Myocyte (in vitro differentiated cells): ENCODE measurements around the gene ABHD4. TPM values are rescaled to one million over a fixed set of nuclear protein-coding genes. Genes with fewer than 3 reads are reported as not detected.
A peak's percentile ranks its signal among the peaks of the same experiment; 100 is the strongest.
"Not testable (repeated sequence)": the region's sequence is repeated elsewhere in the genome, so short reads cannot be mapped to it uniquely, and the experiment has no call there.

Source experiments
- DNase-seq: peaks from one replicate; pipeline ENCODE4 v3.0.0-alpha.2; 2012; ENCODE audit warnings: low read depth
- polyA plus RNA-seq: library from polyadenylated mRNA; unstranded; fragments of >200 nt; gene quantifications from one replicate; pipeline ENCODE4 v1.2.1, GENCODE V29; 2012; ENCODE audit warnings: missing spikeins
- total RNA-seq: library from RNA; depleted of rRNA; stranded (reverse); fragments of >200 nt; gene quantifications from 2 replicates; pipeline ENCODE4 v1.2.3, GENCODE V29; 2014

ABHD4 gene, protein sequence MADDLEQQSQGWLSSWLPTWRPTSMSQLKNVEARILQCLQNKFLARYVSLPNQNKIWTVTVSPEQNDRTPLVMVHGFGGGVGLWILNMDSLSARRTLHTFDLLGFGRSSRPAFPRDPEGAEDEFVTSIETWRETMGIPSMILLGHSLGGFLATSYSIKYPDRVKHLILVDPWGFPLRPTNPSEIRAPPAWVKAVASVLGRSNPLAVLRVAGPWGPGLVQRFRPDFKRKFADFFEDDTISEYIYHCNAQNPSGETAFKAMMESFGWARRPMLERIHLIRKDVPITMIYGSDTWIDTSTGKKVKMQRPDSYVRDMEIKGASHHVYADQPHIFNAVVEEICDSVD
- 28.5 and 33.2 TPM in 2 replicates for total RNA-seq
- 110 TPM for polyA plus RNA-seq

DNA sequence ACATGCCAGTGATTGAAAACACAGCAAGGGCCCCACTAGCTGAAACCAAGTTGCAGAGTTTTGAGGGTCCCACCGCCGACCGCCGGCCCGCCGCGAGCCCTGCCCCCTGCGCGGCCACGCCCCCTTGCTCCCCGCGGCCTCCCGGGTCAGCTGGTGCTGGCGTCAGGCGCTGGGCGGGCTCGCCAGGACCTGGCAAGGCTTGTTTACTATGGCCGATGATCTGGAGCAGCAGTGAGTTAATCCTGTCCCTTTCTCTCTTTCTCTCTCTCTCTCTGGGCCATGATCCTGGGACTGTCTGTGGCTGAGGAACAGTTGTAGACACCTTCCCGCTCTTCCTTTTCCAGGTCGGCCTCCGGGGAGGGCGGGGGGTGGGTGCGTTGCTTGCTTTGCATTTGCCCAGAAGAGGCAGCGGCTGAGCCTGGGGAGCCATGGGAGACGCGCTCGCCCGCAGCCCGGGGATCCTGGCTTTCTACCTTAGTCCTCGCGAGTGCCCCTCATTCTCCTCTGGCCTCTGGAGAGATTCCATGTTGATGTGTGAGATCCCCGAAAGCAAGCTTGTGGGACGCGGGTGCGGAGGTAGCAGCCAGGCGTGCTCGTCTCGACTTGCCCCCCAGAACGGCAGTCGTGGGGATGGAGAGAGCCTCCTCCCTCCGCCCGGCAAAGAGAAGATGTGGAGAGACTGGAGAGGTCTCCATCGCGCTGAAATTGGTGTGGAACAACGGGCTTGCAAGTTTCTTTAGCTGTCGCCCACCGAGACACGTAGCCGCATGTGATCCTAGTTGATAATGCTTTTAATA is at the start of gene ABHD4:
ABHD4 (plus strand) TSS at position 202 of the 797 bp plus-strand sequence; CDS start at position 209, 7 bp downstream.
- peak; percentile 74 for DNase-seq

DNA sequence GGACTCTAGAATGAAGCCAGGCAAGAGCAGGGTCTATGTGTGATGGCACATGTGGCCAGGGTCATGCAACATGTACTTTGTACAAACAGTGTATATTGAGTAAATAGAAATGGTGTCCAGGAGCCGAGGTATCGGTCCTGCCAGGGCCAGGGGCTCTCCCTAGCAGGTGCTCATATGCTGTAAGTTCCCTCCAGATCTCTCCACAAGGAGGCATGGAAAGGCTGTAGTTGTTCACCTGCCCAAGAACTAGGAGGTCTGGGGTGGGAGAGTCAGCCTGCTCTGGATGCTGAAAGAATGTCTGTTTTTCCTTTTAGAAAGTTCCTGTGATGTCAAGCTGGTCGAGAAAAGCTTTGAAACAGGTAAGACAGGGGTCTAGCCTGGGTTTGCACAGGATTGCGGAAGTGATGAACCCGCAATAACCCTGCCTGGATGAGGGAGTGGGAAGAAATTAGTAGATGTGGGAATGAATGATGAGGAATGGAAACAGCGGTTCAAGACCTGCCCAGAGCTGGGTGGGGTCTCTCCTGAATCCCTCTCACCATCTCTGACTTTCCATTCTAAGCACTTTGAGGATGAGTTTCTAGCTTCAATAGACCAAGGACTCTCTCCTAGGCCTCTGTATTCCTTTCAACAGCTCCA is 48.7 kb upstream of the ABHD4 start:
- no peak for DNase-seq

DNA sequence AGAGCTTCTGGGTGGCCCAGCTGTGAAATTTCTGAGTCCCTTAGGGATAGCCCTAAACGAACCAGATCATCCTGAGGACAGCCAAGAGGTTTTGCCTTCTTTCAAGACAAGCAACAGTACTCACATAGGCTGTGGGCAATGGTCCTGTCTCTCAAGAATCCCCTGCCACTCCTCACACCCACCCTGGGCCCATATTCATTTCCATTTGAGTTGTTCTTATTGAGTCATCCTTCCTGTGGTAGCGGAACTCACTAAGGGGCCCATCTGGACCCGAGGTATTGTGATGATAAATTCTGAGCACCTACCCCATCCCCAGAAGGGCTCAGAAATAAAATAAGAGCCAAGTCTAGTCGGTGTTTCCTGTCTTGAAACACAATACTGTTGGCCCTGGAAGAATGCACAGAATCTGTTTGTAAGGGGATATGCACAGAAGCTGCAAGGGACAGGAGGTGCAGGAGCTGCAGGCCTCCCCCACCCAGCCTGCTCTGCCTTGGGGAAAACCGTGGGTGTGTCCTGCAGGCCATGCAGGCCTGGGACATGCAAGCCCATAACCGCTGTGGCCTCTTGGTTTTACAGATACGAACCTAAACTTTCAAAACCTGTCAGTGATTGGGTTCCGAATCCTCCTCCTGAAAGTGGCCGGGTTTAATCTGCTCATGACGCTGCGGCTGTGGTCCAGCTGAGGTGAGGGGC is 48.0 kb upstream of the ABHD4 start:
- peak; percentile 52 for DNase-seq

DNA sequence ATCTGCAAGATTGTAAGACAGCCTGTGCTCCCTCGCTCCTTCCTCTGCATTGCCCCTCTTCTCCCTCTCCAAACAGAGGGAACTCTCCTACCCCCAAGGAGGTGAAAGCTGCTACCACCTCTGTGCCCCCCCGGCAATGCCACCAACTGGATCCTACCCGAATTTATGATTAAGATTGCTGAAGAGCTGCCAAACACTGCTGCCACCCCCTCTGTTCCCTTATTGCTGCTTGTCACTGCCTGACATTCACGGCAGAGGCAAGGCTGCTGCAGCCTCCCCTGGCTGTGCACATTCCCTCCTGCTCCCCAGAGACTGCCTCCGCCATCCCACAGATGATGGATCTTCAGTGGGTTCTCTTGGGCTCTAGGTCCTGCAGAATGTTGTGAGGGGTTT is 46.5 kb upstream of the ABHD4 start:
- no peak for DNase-seq

DNA sequence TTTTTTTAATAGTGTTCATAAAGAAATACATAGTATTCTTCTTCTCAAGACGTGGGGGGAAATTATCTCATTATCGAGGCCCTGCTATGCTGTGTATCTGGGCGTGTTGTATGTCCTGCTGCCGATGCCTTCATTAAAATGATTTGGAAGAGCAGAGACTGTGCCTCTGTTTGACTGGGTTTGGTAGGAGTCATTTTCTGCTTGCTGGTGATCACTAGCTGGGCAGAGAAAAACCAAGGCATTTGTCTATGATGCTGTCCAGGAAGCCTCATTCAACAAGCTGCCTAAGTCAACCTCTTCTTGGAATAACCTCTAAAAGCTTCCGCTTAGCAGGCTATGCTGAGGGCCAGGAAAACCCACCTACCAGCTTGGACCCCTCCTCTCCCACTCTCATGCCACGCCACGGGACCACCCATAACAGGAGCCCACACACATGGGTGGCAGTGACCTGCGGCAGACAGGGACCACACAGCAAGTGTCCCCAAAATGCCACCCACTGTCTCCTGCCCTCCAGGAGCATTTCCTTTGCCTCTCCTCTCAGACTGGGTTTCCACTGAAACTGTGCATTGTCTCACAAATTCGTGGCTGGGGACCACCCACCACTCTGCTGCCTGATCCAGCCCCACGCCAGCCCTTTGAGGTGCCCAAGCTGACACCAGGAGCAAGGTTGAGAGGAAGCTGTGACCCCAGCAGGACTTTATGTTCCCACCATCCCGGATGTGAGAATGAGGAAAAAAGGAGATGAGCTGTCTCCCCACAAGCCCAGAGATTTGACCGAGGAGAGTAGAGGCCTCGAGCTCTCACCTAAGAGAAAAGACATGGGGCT is 45.9 kb upstream of the ABHD4 start:
- DNase-seq = no peak

DNA sequence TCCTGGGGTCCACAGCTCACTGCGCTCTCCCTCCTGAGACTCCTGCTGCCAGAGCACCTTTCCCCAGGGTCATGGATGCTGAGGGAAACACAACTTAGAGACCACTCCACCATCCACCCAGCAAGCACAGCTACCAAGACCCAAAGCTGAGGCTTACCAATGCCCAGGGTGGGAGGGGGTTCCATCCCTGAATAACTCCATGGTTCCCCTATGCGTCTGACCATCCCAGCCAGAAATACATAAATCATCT is 45.3 kb upstream of the ABHD4 start:
- no peak for DNase-seq

DNA sequence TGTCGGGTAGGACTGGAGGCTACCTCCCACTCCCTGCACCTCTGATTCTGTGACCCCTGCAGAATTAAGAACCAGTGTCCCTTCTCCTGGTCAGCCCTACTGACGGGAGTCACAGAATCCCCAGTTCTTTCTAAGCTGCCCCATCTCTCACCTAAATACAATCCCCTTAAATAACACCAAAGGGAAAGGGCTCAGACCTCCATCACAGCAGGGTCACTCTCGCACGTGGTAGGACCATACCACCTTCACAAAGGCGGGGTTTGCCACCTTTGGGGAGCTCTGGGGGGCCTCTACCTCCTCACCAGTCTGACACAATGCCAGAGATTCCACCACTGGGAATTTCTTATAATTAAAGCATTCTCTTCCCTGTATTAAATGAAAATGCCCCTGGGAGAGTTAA is 44.7 kb upstream of the ABHD4 start:
- DNase-seq = no peak

DNA sequence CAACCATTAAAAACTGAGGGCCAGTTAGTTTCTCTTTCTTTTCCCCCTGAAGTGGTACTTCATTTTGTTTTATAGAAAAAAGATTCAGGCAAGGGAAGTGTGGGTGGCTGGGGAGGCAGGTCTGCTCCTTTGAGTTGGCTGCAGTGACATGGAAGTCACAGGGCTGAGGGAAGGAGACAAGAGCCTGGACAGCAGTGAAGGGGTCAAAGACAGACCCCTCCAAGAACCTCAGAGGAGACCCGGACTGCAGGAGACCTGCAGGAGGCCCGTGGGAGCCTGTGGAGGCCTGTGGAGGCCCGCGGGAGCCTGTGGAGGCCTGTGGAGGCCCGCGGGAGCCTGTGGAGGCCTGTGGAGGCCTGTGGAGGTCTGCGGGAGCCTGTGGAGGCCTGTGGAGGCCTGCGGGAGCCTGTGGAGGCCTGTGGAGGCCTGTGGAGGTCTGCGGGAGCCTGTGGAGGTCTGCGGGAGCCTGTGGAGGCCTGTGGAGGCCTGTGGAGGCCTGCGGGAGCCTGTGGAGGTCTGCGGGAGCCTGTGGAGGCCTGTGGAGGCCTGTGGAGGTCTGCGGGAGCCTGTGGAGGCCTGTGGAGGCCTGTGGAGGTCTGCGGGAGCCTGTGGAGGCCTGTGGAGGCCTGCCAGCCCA is 44.1 kb upstream of the ABHD4 start:
- not testable (repeated sequence) for DNase-seq

DNA sequence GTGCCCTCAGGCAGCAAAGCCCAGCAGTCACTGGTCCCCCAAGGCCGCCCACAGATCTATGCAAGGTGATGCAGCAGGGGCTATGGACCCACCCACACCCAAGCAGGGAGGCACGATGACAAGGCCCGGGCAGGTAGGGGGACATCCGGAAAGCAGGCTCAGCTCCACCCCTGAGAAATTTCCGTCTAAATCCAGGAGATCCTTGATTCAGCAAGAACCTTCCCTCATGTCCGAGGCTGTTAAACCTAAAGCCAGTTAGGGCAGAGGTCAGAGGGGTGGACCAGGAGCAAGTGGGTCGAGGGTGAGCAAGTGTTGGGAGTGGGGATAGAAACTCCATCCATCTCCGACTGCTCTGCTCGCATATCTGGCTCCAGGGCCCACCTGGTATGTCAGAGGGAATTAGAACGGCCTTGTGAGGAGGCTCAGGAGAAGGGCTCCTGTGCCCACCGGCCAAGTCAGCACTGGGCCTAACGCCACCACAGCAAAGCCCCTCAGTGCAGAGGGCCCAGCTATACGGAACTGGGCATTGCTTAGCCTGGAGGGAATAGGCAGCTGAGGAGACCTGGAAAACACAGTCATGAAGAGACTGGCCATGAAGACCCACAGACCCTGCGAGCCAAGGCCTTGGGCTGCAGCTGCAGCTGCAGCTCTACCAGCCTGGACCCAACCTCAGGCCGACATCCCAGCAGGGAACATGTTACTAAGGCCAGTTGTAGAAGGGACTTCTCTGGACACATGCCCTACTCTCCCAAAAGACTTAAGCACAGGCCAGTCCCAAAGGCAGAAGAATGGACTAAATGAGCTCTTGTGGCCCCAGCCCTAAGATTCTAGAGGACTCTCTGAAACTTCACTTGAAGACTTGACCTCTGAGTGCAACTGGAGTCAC is 43.4 kb upstream of the ABHD4 start:
- no peak for DNase-seq

DNA sequence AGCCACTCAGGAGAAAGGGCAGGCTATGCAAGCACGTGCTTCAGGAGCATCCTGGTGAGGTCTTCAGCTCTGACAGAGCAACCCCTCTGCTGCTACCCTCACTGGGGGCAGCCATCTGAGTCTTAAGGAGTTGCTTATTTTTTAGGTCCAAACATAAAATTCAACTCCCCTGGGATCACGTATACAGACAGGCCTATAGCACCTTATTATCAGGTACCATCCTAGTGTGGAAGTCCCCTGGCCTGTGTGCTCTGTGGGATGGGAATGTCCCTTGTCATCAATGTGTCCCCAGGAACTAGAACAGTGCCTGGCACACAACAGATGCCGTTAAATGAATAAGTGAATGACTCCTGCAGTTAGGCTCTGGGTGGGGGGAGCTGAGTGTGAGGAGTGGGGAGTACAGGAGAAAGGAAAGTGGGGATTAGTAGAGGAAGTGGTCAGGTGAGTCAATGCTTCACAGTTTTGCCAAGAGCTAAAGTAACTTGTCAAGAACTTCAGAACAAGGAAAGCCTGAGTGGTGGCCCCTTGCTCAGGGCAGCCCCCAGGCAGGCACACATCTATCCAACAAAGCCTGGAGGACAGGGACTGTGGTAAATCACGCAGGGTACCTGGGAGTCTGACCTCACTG is 42.6 kb upstream of the ABHD4 start:
- no peak for DNase-seq

DNA sequence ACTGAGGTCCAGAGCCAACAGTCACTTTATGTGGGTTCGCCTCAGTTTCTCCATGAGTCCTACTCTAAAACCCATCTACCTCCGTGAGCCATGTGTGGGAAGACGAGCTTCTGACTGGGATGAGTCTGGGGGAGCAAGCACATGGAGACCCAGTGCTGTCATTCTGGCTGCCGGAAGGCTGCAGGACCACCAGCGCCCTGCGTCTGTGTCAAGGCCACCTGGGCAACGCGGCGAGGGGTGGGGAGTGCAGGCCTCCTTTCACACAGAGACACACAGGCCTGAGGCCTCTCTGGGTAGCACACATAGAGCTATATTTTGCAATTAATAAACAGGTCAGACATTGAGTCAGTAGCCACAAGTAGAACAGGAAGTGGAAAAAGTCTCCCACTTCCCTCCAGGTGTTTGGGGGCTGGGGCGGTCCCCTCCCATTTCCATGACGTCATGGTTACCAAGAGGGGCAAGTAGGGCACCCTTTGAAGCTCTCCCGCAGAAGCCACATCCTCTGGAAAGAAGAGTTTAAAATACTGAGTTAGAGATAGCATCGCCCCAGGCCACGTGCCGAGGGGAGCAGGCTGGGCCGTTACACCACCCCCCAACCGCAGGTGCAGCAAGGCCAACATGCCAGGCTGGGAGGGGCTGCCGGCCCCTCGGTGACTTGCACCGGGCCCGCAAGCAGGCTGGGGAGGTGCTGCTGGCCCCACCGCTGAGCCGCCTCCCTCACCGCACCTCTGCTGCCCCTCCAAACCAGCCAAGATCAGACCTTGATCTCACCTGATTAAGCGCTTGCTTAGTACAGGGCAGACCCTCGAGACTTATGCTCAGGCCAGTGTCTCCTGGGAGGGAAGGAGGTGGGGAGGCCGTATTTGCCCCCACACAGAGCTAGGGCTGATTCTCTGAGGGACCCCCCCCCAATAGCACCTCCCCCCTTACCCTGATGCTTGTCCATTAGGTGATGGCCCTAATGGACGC is 41.8 kb upstream of the ABHD4 start:
- peak; percentile 68 for DNase-seq

DNA sequence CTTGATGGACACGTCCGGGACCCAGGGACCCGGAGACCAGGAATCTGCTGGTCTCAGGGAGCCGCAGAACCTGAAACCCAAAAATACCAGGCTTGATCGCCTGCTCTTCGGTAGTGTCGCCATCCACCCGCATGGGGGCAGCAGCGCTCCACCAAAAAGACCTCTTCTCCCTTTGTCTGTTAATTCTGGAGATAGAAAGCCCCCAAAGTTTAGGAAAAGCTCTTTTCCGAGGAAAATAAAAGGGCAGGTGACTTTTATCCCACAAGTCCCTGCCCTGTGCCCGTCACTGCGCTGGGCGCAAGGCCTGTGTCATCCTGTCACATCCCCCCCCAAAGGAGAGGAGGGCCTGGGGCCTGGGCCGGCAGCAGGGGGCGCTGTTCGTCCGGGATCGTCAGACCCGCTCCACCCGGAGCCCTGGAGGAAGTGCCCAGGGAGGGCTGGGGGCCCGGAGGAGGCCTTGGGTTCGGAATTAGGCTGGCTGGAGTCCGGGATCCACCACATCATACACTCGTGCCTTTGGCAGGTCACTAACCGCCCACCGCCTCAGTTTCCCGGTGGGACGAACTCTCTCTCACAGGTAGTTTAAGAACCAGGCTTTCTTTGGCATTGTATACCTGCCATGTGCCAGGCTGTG is 41.0 kb upstream of the ABHD4 start:
- peak; percentile 78 for DNase-seq

DNA sequence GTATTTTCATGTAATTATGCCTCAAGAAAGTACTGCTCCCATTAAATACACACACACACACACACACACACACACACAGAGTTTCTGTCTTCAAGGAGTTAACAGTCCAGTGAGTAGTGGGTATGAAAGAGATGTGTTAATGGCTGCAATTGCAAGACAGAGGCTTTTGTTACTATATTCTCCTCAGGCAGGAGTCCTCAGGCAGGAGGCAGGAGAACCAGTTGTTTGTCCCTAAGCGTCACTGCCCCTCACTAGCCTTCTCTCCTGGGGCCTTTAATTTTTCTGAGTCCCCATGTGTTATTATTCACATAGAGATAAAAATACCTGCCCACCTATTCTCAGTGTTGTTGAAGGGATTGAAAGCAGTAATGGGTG is 40.3 kb upstream of the ABHD4 start:
- DNase-seq = no peak

DNA sequence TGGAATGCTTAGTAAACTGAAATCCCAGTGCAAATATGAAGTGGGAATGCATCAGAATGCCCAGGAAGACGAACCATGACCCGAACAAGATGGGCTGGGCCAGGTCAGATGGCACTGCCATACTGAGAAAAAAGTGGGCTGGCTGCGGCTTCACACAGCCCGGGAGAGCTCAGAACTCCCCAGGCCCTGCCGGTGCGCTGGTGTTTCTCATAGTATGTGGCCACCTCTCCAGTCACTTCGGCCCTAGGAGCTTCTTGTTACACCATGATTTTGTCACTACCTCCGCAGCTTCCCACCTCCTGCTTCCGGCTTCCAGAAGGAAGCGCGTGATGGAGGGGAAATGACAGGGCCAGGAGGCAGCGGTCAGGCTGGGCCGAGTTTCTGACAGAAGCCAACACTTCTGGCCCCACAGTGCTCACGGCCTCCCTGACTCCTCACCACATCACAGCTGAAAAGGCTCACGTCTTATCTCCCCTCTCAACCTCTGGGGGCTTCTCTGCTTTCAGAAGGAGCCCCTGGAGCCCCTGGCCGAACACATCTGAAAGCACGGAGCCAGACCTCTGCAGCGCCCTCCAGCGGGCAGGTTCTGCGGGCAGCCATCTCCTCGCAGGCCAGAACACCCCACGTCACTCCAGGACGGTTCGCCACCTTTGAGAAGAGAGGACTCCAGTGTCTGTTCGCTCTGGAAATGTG is 39.7 kb upstream of the ABHD4 start:
- no peak for DNase-seq

DNA sequence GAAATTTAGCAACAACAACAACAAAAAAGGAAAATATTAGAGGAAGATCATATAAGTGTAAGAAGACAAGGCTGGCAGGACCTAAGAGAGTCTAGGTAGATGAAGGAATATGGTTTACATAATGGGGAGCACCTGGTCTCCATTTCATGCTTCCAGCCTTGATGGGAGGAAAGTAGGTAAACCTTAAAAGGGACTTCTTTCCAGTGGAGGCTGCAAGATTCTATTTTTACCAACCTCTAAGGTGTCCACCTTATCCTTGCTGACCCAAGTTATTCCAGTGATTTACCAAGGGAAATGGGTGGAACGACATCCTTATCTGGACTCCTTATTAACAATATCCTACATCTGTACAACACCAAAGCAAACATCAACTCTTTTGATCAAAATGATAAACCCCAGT is 39.1 kb upstream of the ABHD4 start:
- DNase-seq = no peak

DNA sequence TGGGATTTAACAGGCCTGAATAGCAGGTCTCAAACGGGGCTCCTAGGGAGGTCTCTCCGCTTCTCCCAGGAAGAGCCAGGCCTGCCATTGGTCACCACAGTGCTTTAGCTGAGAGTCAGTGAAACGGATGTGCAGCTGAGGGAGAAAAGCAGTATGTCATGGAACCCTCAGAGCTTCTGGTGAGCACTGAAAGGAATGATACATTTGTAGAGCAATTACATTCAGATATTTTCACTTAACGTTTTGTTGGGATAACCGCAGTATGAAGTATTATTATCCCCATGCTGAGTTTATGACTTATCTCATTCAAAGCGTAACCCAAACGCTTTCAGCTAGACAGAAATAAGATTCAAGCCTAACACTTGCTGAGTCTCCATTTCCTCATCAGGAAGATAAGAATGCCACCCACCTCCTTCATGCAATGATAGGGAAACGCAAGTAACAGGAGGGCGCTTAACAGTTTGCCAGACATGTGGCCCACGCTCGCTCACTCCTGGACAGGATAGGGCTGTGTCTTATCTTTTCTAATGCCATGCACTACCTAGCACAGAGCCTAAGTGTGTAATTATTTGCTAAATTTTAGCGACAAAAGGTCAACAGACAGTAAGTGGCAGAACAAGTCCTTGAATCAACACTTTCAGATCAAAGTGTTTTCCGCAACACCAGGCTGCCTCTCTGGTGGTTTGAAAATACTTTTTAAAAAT is 37.3 kb upstream of the ABHD4 start:
- DNase-seq = no peak
